Endothelial cell of umbilical vein (primary cell): ENCODE results near the gene VWA7. TPM values are rescaled to one million over a fixed set of nuclear protein-coding genes. Genes with fewer than 3 reads are reported as not detected.
"Not testable (repeated sequence)": the region's sequence is repeated elsewhere in the genome, so short reads cannot be mapped to it uniquely, and the experiment has no call there.

Experiments
- BruUV-seq: library from RNA; stranded (reverse); fragments of 400-500 nt; replicated peaks from 2 replicates; lab custom pipeline; 2021; lab: Mats Ljungman, UMichigan
- CTCF ChIA-PET: fragments of 300-600, 350-600 bp; sonication (Branson Sonifier 250); formaldehyde crosslinking; loops from one replicate; lab custom pipeline; 2021; ENCODE audit warnings: antibody characterized with exemption, inconsistent platforms; lab: Charles Lee
- POLR2A ChIA-PET: fragments of 300-600, 350-600 bp; sonication (Branson Sonifier 250); formaldehyde crosslinking; loops from one replicate; lab custom pipeline; 2021; ENCODE audit warnings: antibody characterized with exemption, inconsistent platforms; lab: Charles Lee
- DNase-seq: peaks from one replicate; pipeline ENCODE4 v3.0.0-alpha.2; 2011; ENCODE audit warnings: low read depth, low spot score
- FAIRE-seq: peaks from 2 replicates; lab custom pipeline; 2011; peaks lifted over from hg19 to GRCh38; lab: Jason Lieb, UNC
- H2AFZ ChIP-seq: 2 replicates; pipeline ENCODE4 v1.6.0; 2012; ENCODE audit warnings: low read depth, low read length, control low read depth, inconsistent platforms
- H3K27ac ChIP-seq: 2 replicates; pipeline ENCODE4 v1.5.1; 2011; ENCODE audit warnings: low read depth, mild to moderate bottlenecking, control low read depth, low read length, moderate library complexity; ENCODE audit not compliant: insufficient read depth
- H3K27me3 ChIP-seq, 2 experiments: 2 replicates each; pipeline versions ENCODE4 v1.6.0 to v1.6.1; 2011; ENCODE audit warnings: low read length in 2 of 2, mixed read lengths in 1 of 2; ENCODE audit not compliant: control insufficient read depth in 2 of 2, insufficient read depth in 2 of 2
- H3K36me3 ChIP-seq, 2 experiments: 2 replicates in 1 of 2; 3 replicates in 1 of 2; pipeline ENCODE4 v1.5.1; 2011; ENCODE audit warnings: low read length in 2 of 2, mild to moderate bottlenecking in 1 of 2, moderate library complexity in 1 of 2; ENCODE audit not compliant: control insufficient read depth in 2 of 2, insufficient read depth in 2 of 2; ENCODE audit errors: extremely low read depth in 1 of 2
- H3K4me1 ChIP-seq: 3 replicates; pipeline ENCODE4 v1.5.1; 2011; ENCODE audit warnings: mild to moderate bottlenecking, low read length; ENCODE audit not compliant: control insufficient read depth, insufficient read depth; ENCODE audit errors: extremely low read depth
- H3K4me2 ChIP-seq: 2 replicates; pipeline ENCODE4 v1.6.1; 2011; ENCODE audit warnings: low read length, control low read depth, mixed read lengths; ENCODE audit not compliant: insufficient read depth
- H3K4me3 ChIP-seq, 3 experiments: fragments of 200-600 bp in 1 of 3; sonication (generic), shearing (Covaris generic) in 1 of 3; replicated peaks in 1 of 3; 2 replicates each; pipeline ENCODE4 v1.5.1; 2011 to 2016; ENCODE audit warnings: control low read depth in 3 of 3, low read length in 3 of 3, mild to moderate bottlenecking in 2 of 3, inconsistent platforms in 1 of 3, low read depth in 1 of 3, moderate library complexity in 1 of 3; ENCODE audit not compliant: insufficient read depth in 1 of 3
- H3K79me2 ChIP-seq: 2 replicates; pipeline ENCODE4 v1.6.0; 2012; ENCODE audit warnings: low read length, inconsistent platforms; ENCODE audit not compliant: control insufficient read depth, insufficient read depth
- H3K9ac ChIP-seq: replicated peaks from 2 replicates; pipeline ENCODE3; 2011; ENCODE audit warnings: low read length, control low read depth; ENCODE audit not compliant: insufficient read depth; ENCODE audit errors: extremely low read depth
- H3K9me1 ChIP-seq: replicated peaks from 3 replicates; pipeline ENCODE4 v1.6.0; 2011; ENCODE audit warnings: mild to moderate bottlenecking, low read length; ENCODE audit not compliant: control insufficient read depth, insufficient read depth; ENCODE audit errors: extremely low read depth
- H3K9me3 ChIP-seq: replicated peaks from 2 replicates; pipeline ENCODE4 v1.5.1; 2012; ENCODE audit warnings: low read length, inconsistent platforms; ENCODE audit not compliant: control insufficient read depth, insufficient read depth
- H4K20me1 ChIP-seq: replicated peaks from 2 replicates; pipeline ENCODE3; 2011; ENCODE audit warnings: mild to moderate bottlenecking, low read length; ENCODE audit not compliant: control insufficient read depth, insufficient read depth; ENCODE audit errors: extremely low read depth
- EZH2 ChIP-seq: IDR thresholded peaks from 2 replicates; pipeline ENCODE4 v1.6.1; 2012; ENCODE audit warnings: borderline replicate concordance, low read depth, mild to moderate bottlenecking, moderate library complexity, low read length, inconsistent platforms; ENCODE audit not compliant: severe bottlenecking
- FOS ChIP-seq: IDR thresholded peaks from 2 replicates; pipeline ENCODE4 v1.6.1; 2011; ENCODE audit warnings: mild to moderate bottlenecking, low read length, moderate library complexity, borderline replicate concordance; ENCODE audit not compliant: insufficient read depth
- JUN ChIP-seq: IDR thresholded peaks from 2 replicates; pipeline ENCODE4 v1.6.1; 2011; ENCODE audit warnings: borderline replicate concordance, low read depth; ENCODE audit not compliant: insufficient read length, insufficient read depth
- MYC ChIP-seq: IDR thresholded peaks from one replicate; pipeline ENCODE4 v1.6.1; 2011; ENCODE audit warnings: mild to moderate bottlenecking, low read depth, low read length
- POLR2A ChIP-seq: IDR thresholded peaks from 2 replicates; pipeline ENCODE4 v1.6.1; 2012; ENCODE audit warnings: low read depth, mild to moderate bottlenecking, control low read depth, low read length
- POLR2AphosphoS5 ChIP-seq: IDR thresholded peaks from 2 replicates; pipeline ENCODE4 v1.6.1; 2012; ENCODE audit warnings: low read depth, mild to moderate bottlenecking, control low read depth, low read length, moderate library complexity; ENCODE audit not compliant: insufficient read depth
- dilution Hi-C: fragments of 300-500 bp; cut with MboI; formaldehyde crosslinking; loops from one replicate; pipeline ENCODE4 v1.15.0; 2019; ENCODE audit warnings: low sequenced_read_pairs; ENCODE audit not compliant: extremely low pct_ligation_motif_present
- intact Hi-C: fragments of 100-400 bp; cut with micrococcal nuclease; formaldehyde crosslinking; loops from one replicate; pipeline ENCODE4 v1.10.0; 2022
- polyA plus RNA-seq, 4 experiments: library from polyadenylated mRNA; depleted of rRNA in 3 of 4; stranded (reverse) in 3 of 4; unstranded in 1 of 4; fragments of >200 nt; gene quantifications; 2 replicates each; pipeline versions ENCODE4 v1.2.1 to v1.2.3, GENCODE V29; 2011 to 2012; ENCODE audit warnings: missing spikeins in 1 of 4
- total RNA-seq: library from RNA; stranded (reverse); gene quantifications from 2 replicates; pipeline ENCODE4 v1.2.3, GENCODE V29; 2021
- TF ChIP-seq, protein P1 (sequence below), 2 donors: IDR thresholded peaks; 1 replicate in 1 of 2; 2 replicates in 1 of 2; pipeline ENCODE4 v1.5.1; 2011; ENCODE audit warnings: low read length in 2 of 2, mild to moderate bottlenecking in 2 of 2, moderate library complexity in 2 of 2, control low read depth in 1 of 2, inconsistent platforms in 1 of 2, low read depth in 1 of 2; ENCODE audit not compliant: insufficient read depth in 1 of 2; ENCODE audit errors: extremely low read depth in 1 of 2

VWA7 gene
- total and polyA plus RNA-seq, 2 donors (not counting 3 experiments of a cell fraction or from before 2014, with no cell fraction given): 0.11 to 0.51 TPM

GRCh38 chr6:31813465-31813849 is 36.3 kb upstream of the VWA7 start:
- Histone ChIP-seq H3K9me3 (no peaks in the 10 kb centered on the region), H3K4me1 (peaks cover 20% of the 10 kb centered on the region), H3K4me3 (no peak overlapping the region), H3K9me1 (no peaks in the 10 kb centered on the region), H2AFZ (peak overlapping the region; percentile 82), H3K36me3 (no peaks in the 10 kb centered on the region), H4K20me1 (no peaks in the 10 kb centered on the region), H3K27me3 (no peaks in the 10 kb centered on the region), H3K79me2 (peaks cover 13% of the 10 kb centered on the region), H3K27ac (no peak overlapping the region), H3K9ac (peak overlapping the region; percentile 54), H3K4me2 (peak overlapping the region; percentile 79)
- DNase-seq (no peak), FAIRE-seq (peak; percentile 62)
- dilution Hi-C loops: no loop called here
- TF ChIP-seq POLR2AphosphoS5 (no peak), EZH2 (no peak), FOS (no peak)
- ChIA-PET POLR2A (interaction anchor here (1.4 to 2.3 kb wide), 3 partner anchors 13 to 76 kb away, joined by 6 to 43 read pairs (median 11); partner anchors contain the start of gene HSPA1B), CTCF (interaction anchor here (1.0 to 3.3 kb wide), 6 partner anchors 14 to 84 kb away, joined by 3 to 18 read pairs (median 8); partner anchors contain the start of genes HSPA1B and VARS1)
- intact Hi-C loops: no loop called here
- BruUV-seq: no TSS peak

DNA sequence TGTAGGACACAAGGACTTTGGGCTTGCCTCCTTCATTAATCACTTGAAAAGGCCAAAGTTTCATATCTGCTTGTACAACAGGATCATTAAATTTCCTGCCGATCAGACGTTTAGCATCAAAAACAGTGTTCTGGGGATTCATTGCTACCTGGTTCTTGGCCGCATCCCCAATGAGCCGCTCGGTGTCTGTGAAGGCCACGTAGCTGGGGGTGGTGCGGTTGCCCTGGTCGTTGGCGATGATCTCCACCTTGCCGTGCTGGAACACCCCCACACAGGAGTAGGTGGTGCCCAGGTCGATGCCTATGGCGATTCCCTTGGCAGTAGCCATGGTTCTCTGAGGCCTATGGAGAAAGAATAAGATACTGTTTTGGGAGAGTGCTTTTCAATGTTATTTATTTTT is 34.5 kb upstream of the VWA7 start:
- H3K4me1 ChIP-seq: peaks cover 13% of the 10 kb centered on the region
- H2AFZ ChIP-seq: no peak overlapping the region
- H3K36me3 ChIP-seq: no peaks in the 10 kb centered on the region
- dilution Hi-C loops (no loop called here), intact Hi-C loops (no loop called here)
- H3K9me1 ChIP-seq: no peaks in the 10 kb centered on the region
- TF ChIP-seq, protein P1, sequence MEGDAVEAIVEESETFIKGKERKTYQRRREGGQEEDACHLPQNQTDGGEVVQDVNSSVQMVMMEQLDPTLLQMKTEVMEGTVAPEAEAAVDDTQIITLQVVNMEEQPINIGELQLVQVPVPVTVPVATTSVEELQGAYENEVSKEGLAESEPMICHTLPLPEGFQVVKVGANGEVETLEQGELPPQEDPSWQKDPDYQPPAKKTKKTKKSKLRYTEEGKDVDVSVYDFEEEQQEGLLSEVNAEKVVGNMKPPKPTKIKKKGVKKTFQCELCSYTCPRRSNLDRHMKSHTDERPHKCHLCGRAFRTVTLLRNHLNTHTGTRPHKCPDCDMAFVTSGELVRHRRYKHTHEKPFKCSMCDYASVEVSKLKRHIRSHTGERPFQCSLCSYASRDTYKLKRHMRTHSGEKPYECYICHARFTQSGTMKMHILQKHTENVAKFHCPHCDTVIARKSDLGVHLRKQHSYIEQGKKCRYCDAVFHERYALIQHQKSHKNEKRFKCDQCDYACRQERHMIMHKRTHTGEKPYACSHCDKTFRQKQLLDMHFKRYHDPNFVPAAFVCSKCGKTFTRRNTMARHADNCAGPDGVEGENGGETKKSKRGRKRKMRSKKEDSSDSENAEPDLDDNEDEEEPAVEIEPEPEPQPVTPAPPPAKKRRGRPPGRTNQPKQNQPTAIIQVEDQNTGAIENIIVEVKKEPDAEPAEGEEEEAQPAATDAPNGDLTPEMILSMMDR (IDR thresholded peaks at IDR 0.05; ENCODE audit: extremely low read depth in 1 of 2, insufficient read depth in 1 of 2, low read depth in 1 of 2, low read length in 2 of 2): no peak
- TF ChIP-seq FOS: no peak
- TF ChIP-seq POLR2A: no peak
- TF ChIP-seq JUN: no peak
- no peak for TF ChIP-seq MYC
- peaks cover 3% of the 10 kb centered on the region for H3K79me2 ChIP-seq
- H3K27ac ChIP-seq: no peak overlapping the region
- BruUV-seq: no TSS peak
- no peak overlapping the region for H3K4me2 ChIP-seq
- no peaks in the 10 kb centered on the region for H4K20me1 ChIP-seq
- H3K9me3 ChIP-seq: no peaks in the 10 kb centered on the region
- FAIRE-seq (no peak), DNase-seq (no peak)
- no peak overlapping the region for H3K9ac ChIP-seq
- ChIA-PET CTCF (interaction anchor here (1.4 kb wide), 1 partner anchor 19 kb away, joined by 4 read pairs; no protein-coding TSS in a partner anchor), POLR2A (no interaction called here)
- H3K4me3 ChIP-seq: no peak overlapping the region
- no peaks in the 10 kb centered on the region for H3K27me3 ChIP-seq

DNA sequence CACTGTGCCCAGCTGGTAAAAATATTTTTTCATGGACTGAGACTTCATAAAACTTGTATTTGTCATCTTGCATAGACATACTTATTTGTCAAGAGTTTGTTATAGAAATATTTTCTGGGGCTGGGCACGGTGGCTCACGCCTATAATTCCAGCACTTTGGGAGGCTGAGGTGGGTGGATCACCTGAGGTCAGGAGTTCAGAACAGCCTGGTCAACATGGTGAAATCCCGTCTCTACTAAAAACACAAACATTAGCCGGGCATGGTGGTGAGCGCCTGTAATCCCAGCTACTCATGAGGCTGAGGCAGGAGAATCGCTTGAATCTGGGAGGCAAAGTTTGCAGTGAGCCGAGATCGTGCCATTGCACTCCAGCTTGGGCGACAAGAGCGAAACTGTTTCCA is 31.5 kb upstream of the VWA7 start:
- H2AFZ ChIP-seq, DNase-seq, H4K20me1 ChIP-seq, H3K9me1 ChIP-seq, H3K4me2 ChIP-seq, BruUV-seq, dilution Hi-C loops, H3K9ac ChIP-seq, FAIRE-seq, H3K9me3 ChIP-seq, H3K27ac ChIP-seq, POLR2A ChIA-PET, H3K4me3 ChIP-seq, H3K36me3 ChIP-seq, CTCF ChIA-PET, H3K27me3 ChIP-seq, intact Hi-C loops: not testable (repeated sequence)
- H3K4me1 ChIP-seq: peaks cover 16% of the 10 kb centered on the region
- peaks cover 21% of the 10 kb centered on the region for H3K79me2 ChIP-seq
